HCT116 (cell line): ENCODE results near the gene MEGF6.
"Not testable (repeated sequence)": the region's sequence is repeated elsewhere in the genome, so short reads cannot be mapped to it uniquely, and the experiment has no call there.

Experiments used
- CBX3 ChIP-seq: IDR thresholded peaks from 2 replicates; pipeline ENCODE4 v1.6.1; 2012; ENCODE audit warnings: low read depth
- CTCF ChIP-seq, 3 experiments: fragments of 200-600 bp in 1 of 3; sonication (generic) in 1 of 3; IDR thresholded peaks in 2 of 3; conservative IDR thresholded peaks in 1 of 3; 2 replicates each; pipeline ENCODE4 v1.5.1; 2012 to 2017; ENCODE audit warnings: low read depth in 2 of 3, low read length in 2 of 3, antibody characterized with exemption in 1 of 3, borderline replicate concordance in 1 of 3, control low read depth in 1 of 3, mild to moderate bottlenecking in 1 of 3, mixed read lengths in 1 of 3, mixed run types in 1 of 3, moderate library complexity in 1 of 3; ENCODE audit not compliant: insufficient read depth in 1 of 3
- EGR1 ChIP-seq: IDR thresholded peaks from 2 replicates; pipeline ENCODE4 v1.6.1; 2012; ENCODE audit warnings: low read depth
- EZH2 ChIP-seq: fragments of 200-600 bp; sonication (generic); IDR thresholded peaks from 2 replicates; pipeline ENCODE4 v1.6.1; 2017; ENCODE audit warnings: antibody characterized with exemption, mixed run types
- EZH2phosphoT487 ChIP-seq: fragments of 200-600 bp; IDR thresholded peaks from 2 replicates; pipeline ENCODE4 v1.6.1; 2018; ENCODE audit warnings: antibody characterized with exemption, borderline replicate concordance
- POLR2A ChIP-seq: IDR thresholded peaks from 2 replicates; pipeline ENCODE4 v1.7.0; 2011; ENCODE audit warnings: borderline replicate concordance; ENCODE audit not compliant: insufficient read depth, insufficient read length; ENCODE audit errors: extremely low read depth
- POLR2AphosphoS5 ChIP-seq: IDR thresholded peaks from 2 replicates; pipeline ENCODE4 v1.6.1; 2011; ENCODE audit warnings: mild to moderate bottlenecking, low read depth, low read length, moderate library complexity
- REST ChIP-seq: IDR thresholded peaks from 2 replicates; pipeline ENCODE4 v1.6.1; 2012; ENCODE audit warnings: low read depth
- SIN3A ChIP-seq: IDR thresholded peaks from 2 replicates; pipeline ENCODE4 v1.6.1; 2012; ENCODE audit warnings: low read depth
- TCF7L2 ChIP-seq: IDR thresholded peaks from 2 replicates; pipeline ENCODE4 v1.7.0; 2011; ENCODE audit warnings: borderline replicate concordance, inconsistent platforms; ENCODE audit not compliant: insufficient read depth, insufficient read length; ENCODE audit errors: extremely low read depth
- YY1 ChIP-seq: IDR thresholded peaks from 2 replicates; pipeline ENCODE4 v1.6.1; 2011; ENCODE audit warnings: low read length, low read depth, moderate library complexity, mild to moderate bottlenecking; ENCODE audit not compliant: insufficient replicate concordance; ENCODE audit errors: extremely low read depth
- ZBTB33 ChIP-seq: IDR thresholded peaks from 2 replicates; pipeline ENCODE4 v1.6.1; 2011; ENCODE audit warnings: mild to moderate bottlenecking, low read length, moderate library complexity; ENCODE audit not compliant: insufficient replicate concordance; ENCODE audit errors: extremely low read depth
- ZFX ChIP-seq: fragments of 450-650 bp; IDR thresholded peaks from 2 replicates; pipeline ENCODE4 v1.6.1; 2017
- ZNF274 ChIP-seq: fragments of 200-500 bp; sonication (Bioruptor generic); IDR thresholded peaks from 2 replicates; pipeline ENCODE4 v1.6.1; 2014; ENCODE audit warnings: mild to moderate bottlenecking, low read depth, low read length, inconsistent platforms

GRCh38 chr1:3583751-3584150 lies 27.6 kb downstream of the MEGF6 start:
- TF ChIP-seq EZH2; ZBTB33; YY1; REST; CTCF (IDR thresholded peaks at IDR 0.05 in 2 of 3, conservative IDR thresholded peaks at IDR 0.05 in 1 of 3; ENCODE audit: borderline replicate concordance in 1 of 3, insufficient read depth in 1 of 3, low read depth in 2 of 3, low read length in 2 of 3); EZH2phosphoT487; POLR2A; EGR1; SIN3A; ZFX; CBX3; ZNF274; POLR2AphosphoS5; TCF7L2: not testable (repeated sequence)
